Fibroblast of mammary gland (primary cell): ENCODE data around the gene RANBP17.
"Not testable (repeated sequence)": the region's sequence is repeated elsewhere in the genome, so short reads cannot be mapped to it uniquely, and the experiment has no call there.

ENCODE experiments used
- DNase-seq: peaks from one replicate; pipeline ENCODE4 v3.0.0-alpha.2; 2010; ENCODE audit warnings: low read depth
- H3K4me3 ChIP-seq: 2 replicates; pipeline ENCODE4 v1.5.1; 2011; ENCODE audit warnings: low read depth, mild to moderate bottlenecking, low read length, moderate library complexity; ENCODE audit not compliant: control insufficient read depth
- TF ChIP-seq, protein P1 (sequence below): conservative IDR thresholded peaks from 2 replicates; pipeline ENCODE4 v1.5.1; 2011; ENCODE audit warnings: low read depth, low read length, inconsistent platforms; ENCODE audit not compliant: control insufficient read depth, insufficient read depth

Gene RANBP17

DNA sequence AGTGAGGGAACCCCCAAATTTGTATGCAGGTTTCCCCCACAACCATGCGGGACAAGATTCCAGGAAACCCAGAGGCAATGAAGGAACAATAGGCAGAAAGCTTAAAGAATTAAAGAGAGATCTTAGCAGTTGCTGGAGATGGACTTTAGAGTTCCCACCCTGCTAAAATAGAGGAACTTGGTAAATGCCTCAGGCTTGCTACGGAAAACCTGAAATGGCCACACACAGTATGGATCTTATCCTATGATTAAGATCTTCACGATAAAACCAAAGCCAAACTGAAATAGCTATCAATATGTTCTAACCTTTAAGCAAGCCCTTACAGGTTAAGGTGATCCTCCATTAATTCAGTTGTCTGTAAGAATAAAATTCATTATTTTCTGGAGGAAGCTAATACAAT is 148.3 kb downstream of the RANBP17 start:
- no peak for DNase-seq
- TF ChIP-seq, protein P1, sequence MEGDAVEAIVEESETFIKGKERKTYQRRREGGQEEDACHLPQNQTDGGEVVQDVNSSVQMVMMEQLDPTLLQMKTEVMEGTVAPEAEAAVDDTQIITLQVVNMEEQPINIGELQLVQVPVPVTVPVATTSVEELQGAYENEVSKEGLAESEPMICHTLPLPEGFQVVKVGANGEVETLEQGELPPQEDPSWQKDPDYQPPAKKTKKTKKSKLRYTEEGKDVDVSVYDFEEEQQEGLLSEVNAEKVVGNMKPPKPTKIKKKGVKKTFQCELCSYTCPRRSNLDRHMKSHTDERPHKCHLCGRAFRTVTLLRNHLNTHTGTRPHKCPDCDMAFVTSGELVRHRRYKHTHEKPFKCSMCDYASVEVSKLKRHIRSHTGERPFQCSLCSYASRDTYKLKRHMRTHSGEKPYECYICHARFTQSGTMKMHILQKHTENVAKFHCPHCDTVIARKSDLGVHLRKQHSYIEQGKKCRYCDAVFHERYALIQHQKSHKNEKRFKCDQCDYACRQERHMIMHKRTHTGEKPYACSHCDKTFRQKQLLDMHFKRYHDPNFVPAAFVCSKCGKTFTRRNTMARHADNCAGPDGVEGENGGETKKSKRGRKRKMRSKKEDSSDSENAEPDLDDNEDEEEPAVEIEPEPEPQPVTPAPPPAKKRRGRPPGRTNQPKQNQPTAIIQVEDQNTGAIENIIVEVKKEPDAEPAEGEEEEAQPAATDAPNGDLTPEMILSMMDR, result no peak

DNA sequence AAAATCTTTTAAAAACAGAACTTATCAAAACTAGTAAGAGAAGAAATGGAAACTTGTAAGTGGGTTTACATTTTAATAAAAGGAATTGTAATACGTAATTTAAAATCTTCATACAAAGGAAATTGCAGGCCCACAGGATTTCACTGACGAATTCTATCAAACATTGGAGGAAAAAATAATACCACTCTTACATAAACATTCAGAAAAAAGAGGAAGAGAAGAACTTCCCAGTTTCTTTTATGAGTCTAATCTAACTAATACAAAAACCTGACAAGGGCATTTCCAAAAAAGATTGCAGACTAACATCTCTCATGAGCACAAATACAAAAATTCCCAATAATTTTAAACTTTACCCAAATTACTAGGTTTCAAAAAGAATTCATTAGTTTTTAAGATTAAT is 149.0 kb downstream of the RANBP17 start:
- H3K4me3 ChIP-seq, result no peak overlapping the region
- DNase-seq, result no peak
- TF ChIP-seq, protein P1, result no peak

More for the DNA sequence above, 148.3 kb downstream of the RANBP17 start:
- no peak overlapping the region for H3K4me3 ChIP-seq

DNA sequence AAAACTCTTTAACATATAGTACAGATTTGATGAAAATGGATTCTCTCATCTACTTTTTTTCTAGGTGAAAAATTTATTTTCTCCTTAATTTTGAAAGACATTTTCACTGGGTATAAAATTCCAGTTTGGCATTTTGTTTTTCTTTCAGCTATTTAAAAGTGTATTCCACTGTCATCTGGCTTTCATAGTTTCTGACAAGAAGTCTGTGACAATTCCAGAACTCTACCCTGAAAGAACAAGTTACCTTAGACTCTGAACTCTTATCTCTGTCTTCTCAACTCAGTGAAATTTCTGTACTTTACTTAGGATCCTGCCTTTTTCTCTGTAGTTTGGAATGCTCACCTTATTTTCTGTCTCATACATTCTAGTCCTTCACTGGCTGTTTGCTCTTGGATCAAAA is 161.7 kb downstream of the RANBP17 start:
- DNase-seq, result peak; percentile 0
- no peak overlapping the region for H3K4me3 ChIP-seq
- TF ChIP-seq, protein P1, result no peak

- TF ChIP-seq, protein P1, result no peak
- H3K4me3 ChIP-seq, result no peak overlapping the region
- no peak for DNase-seq
Observed at GRCh38 chr5:171024084-171024483, 162.3 kb downstream of the RANBP17 start.

- TF ChIP-seq, protein P1, result no peak
- H3K4me3 ChIP-seq, result no peak overlapping the region
- no peak for DNase-seq
Observed at GRCh38 chr5:171029401-171029800, 167.6 kb downstream of the RANBP17 start.

DNA sequence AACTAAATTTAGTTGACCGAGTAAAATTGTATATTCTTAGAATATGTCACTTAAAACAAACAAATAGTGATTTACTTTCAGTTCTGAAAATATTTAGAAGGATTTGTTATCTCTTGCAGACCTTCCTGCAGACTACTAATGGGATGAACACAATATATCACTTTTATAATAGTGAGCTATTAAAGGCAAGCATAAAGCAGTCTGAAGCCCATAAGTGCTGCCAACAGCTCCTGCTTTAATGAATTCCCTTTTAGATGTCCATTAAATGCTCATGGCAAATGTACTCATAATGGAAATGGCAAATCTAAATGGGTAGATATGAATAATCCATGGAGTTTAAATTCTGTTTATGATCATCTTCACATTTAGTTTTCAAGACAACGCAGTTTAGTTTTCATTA is 170.2 kb downstream of the RANBP17 start:
- TF ChIP-seq, protein P1, result no peak
- no peak overlapping the region for H3K4me3 ChIP-seq
- DNase-seq, result no peak

- no peak overlapping the region for H3K4me3 ChIP-seq
- TF ChIP-seq, protein P1, result no peak
- DNase-seq, result no peak
Observed at GRCh38 chr5:171032435-171032973, 170.7 kb downstream of the RANBP17 start.

DNA sequence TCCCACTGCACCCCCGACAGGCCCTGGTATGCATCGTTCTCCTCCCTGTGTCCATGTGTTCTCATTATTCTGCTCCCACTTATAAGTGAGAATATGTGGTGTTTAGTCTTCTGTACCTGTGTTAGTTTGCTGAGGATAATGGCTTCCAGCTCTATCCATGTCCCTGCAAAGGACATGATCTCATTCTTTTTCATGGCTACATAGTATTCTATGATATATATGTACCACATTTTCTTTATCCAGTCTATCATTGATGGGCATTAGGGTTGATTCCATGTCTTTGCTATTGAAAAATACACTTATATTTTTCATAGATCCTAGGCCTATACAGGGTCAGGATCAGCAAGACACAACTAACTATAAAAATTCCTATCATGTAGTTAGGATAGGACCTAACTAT is 180.1 kb downstream of the RANBP17 start:
- H3K4me3 ChIP-seq, DNase-seq: not testable (repeated sequence)
